ENCODE measurements around the gene ASH1L.
A peak's percentile ranks its signal among the peaks of the same experiment; 100 is the strongest.

Gene ASH1L

DNA sequence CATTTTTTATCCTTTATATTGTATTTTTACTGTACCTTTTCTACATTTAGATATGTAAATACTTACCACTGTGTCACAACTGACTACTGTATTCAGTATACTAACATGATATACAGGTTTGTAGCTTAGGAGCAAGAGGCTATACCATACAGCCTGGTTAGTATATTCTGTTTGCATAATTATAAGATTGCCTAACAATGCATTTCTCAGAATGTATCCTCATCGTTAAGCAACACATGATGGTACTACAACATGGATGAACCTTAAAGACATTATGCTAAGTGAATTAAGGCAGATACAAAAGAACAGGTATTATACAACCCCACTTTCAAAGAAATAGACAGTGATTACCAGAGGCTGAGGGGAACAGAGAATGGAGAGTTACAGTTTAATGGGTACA, 179.2 kb downstream of the ASH1L start (continued):
- TF ChIP-seq CSDC2 (CRISPR knock-in tag; IDR thresholded peaks at IDR 0.05): no peak
- TF ChIP-seq ZFP3 (CRISPR knock-in tag; IDR thresholded peaks at IDR 0.05): no peak
- TF ChIP-seq, protein P1, sequence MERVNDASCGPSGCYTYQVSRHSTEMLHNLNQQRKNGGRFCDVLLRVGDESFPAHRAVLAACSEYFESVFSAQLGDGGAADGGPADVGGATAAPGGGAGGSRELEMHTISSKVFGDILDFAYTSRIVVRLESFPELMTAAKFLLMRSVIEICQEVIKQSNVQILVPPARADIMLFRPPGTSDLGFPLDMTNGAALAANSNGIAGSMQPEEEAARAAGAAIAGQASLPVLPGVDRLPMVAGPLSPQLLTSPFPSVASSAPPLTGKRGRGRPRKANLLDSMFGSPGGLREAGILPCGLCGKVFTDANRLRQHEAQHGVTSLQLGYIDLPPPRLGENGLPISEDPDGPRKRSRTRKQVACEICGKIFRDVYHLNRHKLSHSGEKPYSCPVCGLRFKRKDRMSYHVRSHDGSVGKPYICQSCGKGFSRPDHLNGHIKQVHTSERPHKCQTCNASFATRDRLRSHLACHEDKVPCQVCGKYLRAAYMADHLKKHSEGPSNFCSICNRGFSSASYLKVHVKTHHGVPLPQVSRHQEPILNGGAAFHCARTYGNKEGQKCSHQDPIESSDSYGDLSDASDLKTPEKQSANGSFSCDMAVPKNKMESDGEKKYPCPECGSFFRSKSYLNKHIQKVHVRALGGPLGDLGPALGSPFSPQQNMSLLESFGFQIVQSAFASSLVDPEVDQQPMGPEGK (CRISPR knock-in tag; IDR thresholded peaks at IDR 0.05; ENCODE audit: borderline replicate concordance): no peak
- TF ChIP-seq, protein P2, sequence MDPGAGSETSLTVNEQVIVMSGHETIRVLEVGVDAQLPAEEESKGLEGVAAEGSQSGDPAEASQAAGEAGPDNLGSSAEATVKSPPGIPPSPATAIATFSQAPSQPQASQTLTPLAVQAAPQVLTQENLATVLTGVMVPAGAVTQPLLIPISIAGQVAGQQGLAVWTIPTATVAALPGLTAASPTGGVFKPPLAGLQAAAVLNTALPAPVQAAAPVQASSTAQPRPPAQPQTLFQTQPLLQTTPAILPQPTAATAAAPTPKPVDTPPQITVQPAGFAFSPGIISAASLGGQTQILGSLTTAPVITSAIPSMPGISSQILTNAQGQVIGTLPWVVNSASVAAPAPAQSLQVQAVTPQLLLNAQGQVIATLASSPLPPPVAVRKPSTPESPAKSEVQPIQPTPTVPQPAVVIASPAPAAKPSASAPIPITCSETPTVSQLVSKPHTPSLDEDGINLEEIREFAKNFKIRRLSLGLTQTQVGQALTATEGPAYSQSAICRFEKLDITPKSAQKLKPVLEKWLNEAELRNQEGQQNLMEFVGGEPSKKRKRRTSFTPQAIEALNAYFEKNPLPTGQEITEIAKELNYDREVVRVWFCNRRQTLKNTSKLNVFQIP (CRISPR knock-in tag; IDR thresholded peaks at IDR 0.05; ENCODE audit: borderline replicate concordance, low read depth): no peak
- TF ChIP-seq ZC3H10 (CRISPR knock-in tag; IDR thresholded peaks at IDR 0.05): no peak
- TF ChIP-seq ISL1 (CRISPR knock-in tag; IDR thresholded peaks at IDR 0.05): no peak

DNA sequence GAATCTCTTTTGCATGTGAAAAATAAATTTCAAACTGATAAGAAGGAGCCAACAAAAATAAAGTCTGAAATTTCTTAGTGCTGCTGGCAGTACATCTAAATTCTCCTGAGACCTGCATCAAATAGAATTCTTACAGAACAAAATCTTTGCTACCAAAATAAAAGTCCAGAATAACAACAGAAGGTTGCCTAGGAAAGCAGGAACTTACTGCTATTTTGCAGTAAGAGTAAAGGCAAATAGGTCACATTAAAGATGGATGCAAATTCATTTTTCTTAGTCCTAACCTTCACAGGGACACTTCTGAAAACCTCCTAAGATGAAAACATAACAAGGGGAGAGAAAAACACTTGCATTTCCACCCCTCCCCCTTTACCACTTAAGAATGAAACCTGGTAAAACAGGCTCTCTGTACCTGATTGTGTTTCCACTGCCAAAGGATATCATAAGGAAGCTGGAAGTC, 182.9 kb downstream of the ASH1L start:
- peak; percentile 49; the same call in 2 of the 3 replicates for ATAC-seq

DNA sequence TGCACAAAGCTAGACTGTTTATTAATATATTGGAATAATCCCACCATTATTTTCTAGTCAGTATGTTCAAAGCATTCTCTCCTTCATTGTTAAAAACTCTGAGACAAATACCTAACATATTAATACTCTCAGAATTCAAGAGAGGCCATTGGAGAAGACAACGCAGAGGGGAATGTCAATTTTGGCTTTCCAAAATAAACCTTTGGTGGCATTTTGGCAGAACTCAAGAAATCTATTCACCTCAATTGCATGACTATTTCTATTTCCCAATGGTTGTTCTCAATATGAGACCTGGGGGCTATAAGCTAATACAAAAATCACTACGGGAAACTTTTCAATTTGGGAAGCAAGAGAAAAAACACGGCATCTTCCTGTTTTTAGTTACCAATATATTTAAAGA, 183.4 kb downstream of the ASH1L start:
- ATAC-seq: no peak
- TF ChIP-seq ARNTL (CRISPR knock-in tag; IDR thresholded peaks at IDR 0.05; ENCODE audit: borderline replicate concordance, low read depth) (no peak), OSR1 (CRISPR knock-in tag; IDR thresholded peaks at IDR 0.05) (no peak), ZNF8 (CRISPR knock-in tag; IDR thresholded peaks at IDR 0.05) (no peak), BACH2 (CRISPR knock-in tag; IDR thresholded peaks at IDR 0.05; ENCODE audit: borderline replicate concordance) (no peak), ZFP3 (CRISPR knock-in tag; IDR thresholded peaks at IDR 0.05) (no peak), TCF4 (CRISPR knock-in tag; IDR thresholded peaks at IDR 0.05; ENCODE audit: borderline replicate concordance) (no peak), PPARA (CRISPR knock-in tag; IDR thresholded peaks at IDR 0.05; ENCODE audit: borderline replicate concordance) (no peak)
- TF ChIP-seq, protein P3, sequence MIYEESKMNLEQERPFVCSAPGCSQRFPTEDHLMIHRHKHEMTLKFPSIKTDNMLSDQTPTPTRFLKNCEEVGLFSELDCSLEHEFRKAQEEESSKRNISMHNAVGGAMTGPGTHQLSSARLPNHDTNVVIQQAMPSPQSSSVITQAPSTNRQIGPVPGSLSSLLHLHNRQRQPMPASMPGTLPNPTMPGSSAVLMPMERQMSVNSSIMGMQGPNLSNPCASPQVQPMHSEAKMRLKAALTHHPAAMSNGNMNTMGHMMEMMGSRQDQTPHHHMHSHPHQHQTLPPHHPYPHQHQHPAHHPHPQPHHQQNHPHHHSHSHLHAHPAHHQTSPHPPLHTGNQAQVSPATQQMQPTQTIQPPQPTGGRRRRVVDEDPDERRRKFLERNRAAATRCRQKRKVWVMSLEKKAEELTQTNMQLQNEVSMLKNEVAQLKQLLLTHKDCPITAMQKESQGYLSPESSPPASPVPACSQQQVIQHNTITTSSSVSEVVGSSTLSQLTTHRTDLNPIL (CRISPR knock-in tag; IDR thresholded peaks at IDR 0.05; ENCODE audit: low read depth): no peak
- TF ChIP-seq, protein P2 (CRISPR knock-in tag; IDR thresholded peaks at IDR 0.05; ENCODE audit: borderline replicate concordance, low read depth): no peak

More for the DNA sequence above, 182.9 kb downstream of the ASH1L start:
- TF ChIP-seq ZFP3 (CRISPR knock-in tag; IDR thresholded peaks at IDR 0.05) (no peak), TCF4 (CRISPR knock-in tag; IDR thresholded peaks at IDR 0.05; ENCODE audit: borderline replicate concordance) (no peak), CSDC2 (CRISPR knock-in tag; IDR thresholded peaks at IDR 0.05) (no peak), SNAI2 (CRISPR knock-in tag; IDR thresholded peaks at IDR 0.05) (no peak), TOX (CRISPR knock-in tag; IDR thresholded peaks at IDR 0.05; ENCODE audit: borderline replicate concordance) (no peak), OSR1 (CRISPR knock-in tag; IDR thresholded peaks at IDR 0.05) (no peak), ARNTL (CRISPR knock-in tag; IDR thresholded peaks at IDR 0.05; ENCODE audit: borderline replicate concordance, low read depth) (no peak), GLIS3 (CRISPR knock-in tag; IDR thresholded peaks at IDR 0.05) (no peak), RARB (CRISPR knock-in tag; IDR thresholded peaks at IDR 0.05) (no peak), ZC3H10 (CRISPR knock-in tag; IDR thresholded peaks at IDR 0.05) (no peak), PPARA (CRISPR knock-in tag; IDR thresholded peaks at IDR 0.05; ENCODE audit: borderline replicate concordance) (no peak), ZFP30 (CRISPR knock-in tag; IDR thresholded peaks at IDR 0.05) (no peak), ZNF565 (CRISPR knock-in tag; conservative IDR thresholded peaks at IDR 0.05; ENCODE audit: low read depth) (no peak)
- TF ChIP-seq, protein P1 (CRISPR knock-in tag; IDR thresholded peaks at IDR 0.05; ENCODE audit: borderline replicate concordance): no peak
- TF ChIP-seq, protein P4, sequence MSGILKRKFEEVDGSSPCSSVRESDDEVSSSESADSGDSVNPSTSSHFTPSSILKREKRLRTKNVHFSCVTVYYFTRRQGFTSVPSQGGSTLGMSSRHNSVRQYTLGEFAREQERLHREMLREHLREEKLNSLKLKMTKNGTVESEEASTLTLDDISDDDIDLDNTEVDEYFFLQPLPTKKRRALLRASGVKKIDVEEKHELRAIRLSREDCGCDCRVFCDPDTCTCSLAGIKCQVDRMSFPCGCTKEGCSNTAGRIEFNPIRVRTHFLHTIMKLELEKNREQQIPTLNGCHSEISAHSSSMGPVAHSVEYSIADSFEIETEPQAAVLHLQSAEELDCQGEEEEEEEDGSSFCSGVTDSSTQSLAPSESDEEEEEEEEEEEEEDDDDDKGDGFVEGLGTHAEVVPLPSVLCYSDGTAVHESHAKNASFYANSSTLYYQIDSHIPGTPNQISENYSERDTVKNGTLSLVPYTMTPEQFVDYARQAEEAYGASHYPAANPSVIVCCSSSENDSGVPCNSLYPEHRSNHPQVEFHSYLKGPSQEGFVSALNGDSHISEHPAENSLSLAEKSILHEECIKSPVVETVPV (CRISPR knock-in tag; IDR thresholded peaks at IDR 0.05): no peak
- TF ChIP-seq, protein P2 (CRISPR knock-in tag; IDR thresholded peaks at IDR 0.05; ENCODE audit: borderline replicate concordance, low read depth): no peak
- TF ChIP-seq, protein P3 (CRISPR knock-in tag; IDR thresholded peaks at IDR 0.05; ENCODE audit: low read depth): no peak

Measured in SK-N-SH treated with all-trans-retinoic acid at 6 μM for 48 hours (cell line).